GM21515 (cell line): Measurements from ENCODE around the gene CDKN2D.

Experiments used
- ATAC-seq: cut with Tn5 transposase; IDR thresholded peaks from one replicate; pipeline ENCODE4 v1.9.1; 2021; ENCODE audit not compliant: unreplicated experiment

Gene CDKN2D

DNA sequence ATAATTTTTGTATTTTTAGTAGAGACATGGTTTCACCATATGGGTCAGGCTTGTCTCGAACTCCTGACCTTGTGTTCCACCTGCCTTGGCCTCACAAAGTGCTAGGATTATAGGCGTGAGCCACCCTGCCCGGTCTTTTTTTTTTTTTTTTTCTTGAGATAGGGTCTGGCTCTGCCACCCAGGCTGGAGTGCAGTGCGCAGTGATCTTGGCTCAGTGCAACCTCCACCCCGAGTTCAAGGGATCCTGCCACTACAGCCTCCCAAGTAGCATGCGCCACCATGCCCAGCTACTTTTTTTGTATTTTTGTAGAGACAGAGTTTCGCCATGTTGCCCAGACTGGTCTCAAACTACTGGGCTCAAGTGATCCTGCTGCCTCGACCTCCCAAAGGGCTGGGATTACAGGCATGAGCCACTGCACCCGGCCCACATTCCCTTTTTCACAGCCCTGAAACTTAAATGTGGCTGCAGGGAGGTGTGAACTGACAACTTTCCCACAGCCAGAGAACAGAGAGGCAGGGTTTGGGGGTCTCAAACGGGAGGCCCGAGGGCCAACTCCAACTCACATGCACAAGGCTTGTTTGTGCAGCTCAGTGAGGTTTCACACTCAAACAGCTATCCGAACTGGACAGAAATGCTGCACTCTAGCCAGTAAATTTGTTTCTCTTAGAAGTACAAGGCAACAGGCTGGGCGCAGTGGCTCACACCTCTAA is 47.2 kb downstream of the CDKN2D start:
- no peak for ATAC-seq

DNA sequence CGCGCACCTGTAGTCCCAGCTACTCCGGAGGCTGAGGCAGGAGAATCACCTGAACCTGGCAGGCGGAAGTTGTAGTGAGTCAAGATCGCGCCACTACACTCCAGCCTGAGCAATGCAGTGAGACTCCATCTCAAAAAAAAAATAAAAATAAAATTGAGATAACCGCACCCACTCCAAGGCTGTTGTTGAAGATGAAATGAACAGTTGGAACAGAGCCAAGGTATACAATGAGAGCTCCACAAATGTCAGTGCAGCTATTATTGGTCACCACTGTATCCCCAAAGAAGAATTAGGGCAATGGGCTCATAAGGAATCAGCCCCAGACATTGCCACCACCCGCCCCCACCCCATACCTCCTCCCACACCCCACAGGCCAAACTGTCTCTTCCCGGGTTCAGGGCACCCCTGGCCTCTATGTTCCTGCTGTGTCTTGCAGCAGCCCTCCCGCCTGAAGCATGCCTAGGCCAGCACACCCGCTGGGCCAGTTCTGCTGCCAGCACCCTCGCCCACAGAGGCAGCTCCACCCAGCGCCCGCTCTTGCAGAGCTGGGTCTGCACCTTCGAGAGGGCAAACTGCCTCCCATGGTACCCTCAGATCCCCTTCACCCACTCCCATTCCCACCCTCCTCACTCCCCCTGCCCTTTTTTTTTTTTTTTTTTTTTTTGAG is 48.0 kb downstream of the CDKN2D start:
- no peak for ATAC-seq

DNA sequence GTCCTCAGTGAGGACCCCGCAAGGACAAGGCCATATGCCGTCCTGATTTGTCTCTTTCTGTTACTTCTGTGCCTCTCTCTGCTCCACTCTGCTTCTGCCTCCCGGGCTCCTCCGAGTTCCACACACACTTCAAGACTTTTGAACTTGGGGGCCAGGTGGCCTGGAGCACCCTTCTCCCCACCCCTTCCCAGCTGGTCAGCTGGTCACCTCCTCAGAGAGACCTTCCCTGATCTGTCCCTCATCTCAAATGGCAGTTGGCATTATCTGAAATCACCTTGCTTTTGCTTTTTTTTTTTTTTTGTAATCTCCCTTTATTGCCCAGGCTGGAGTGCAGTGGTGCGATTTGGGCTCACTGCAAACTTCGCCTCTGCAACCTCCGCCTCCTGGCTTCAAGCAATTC is 49.4 kb downstream of the CDKN2D start:
- no peak for ATAC-seq

GRCh38 chr19:10518444-10519361 is 50.1 kb downstream of the CDKN2D start:
- ATAC-seq: no peak

DNA sequence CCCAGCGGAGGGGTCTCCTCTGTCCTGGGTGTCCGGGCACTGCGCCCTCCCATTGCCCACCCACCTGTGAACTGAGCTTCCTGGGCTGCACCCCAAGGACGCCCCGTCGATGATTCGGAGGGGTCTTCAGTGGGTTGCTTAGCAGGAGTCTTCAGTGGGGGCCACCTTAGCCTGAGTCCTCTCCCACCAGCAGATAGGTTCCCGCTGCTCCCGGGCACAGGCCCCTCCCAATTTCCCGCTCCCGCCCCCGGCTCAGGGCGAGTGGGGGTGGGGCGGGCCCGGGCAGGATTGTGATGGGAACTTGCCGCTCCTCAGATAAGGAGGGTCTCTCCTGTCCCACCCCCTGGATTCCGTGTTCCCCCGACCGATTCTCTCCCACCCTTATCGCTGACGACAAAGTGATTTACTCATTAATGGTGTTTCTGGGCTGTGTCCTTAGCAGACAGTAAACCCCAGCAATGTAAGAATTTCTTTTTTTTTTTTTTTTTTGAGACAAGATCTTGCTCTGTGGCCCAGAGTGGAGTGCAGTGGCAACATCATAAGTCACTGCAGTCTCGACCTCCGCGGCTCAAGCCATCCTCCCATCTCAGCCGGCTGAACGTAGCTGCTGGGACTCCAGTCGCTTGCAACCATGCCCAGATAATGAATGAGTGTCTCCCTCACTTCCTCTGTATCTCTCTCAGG is 50.9 kb downstream of the CDKN2D start:
- no peak for ATAC-seq

- no peak for ATAC-seq
Measured at GRCh38 chr19:10517361-10517759, 51.4 kb downstream of the CDKN2D start, which contains the start of gene S1PR5. Gene S1PR5 (minus strand): TSS chr19:10517447. CDS start chr19:10515011, 2,436 bp downstream.

GRCh38 chr19:10516671-10517286 is 52.0 kb downstream of the CDKN2D start:
- ATAC-seq: no peak
